Smooth muscle cell (in vitro differentiated cells): ENCODE results near the gene ARHGAP26. TPM values are rescaled to one million over a fixed set of nuclear protein-coding genes. Genes with fewer than 3 reads are reported as not detected.

Experiments used
- DNase-seq: peaks from one replicate; lab custom pipeline; 2025; ENCODE audit not compliant: unreplicated experiment; lab: John Stamatoyannopoulos, UW
- H2AFZ ChIP-seq: fragments of 200-600 bp; sonication (generic); 2 replicates; pipeline ENCODE4 v1.6.0; 2016; ENCODE audit warnings: antibody characterized with exemption, low read depth, mild to moderate bottlenecking
- H3F3A ChIP-seq: fragments of 200-600 bp; sonication (generic); 2 replicates; pipeline ENCODE4 v1.6.0; 2017; ENCODE audit warnings: antibody characterized with exemption, low read depth
- H3K27ac ChIP-seq: fragments of 200-600 bp; sonication (generic); 2 replicates; pipeline ENCODE4 v1.5.1; 2016; ENCODE audit warnings: low read depth, mild to moderate bottlenecking
- H3K27me3 ChIP-seq: fragments of 200-600 bp; sonication (generic); 2 replicates; pipeline ENCODE4 v1.6.1; 2016; ENCODE audit warnings: low read depth, mild to moderate bottlenecking
- H3K36me3 ChIP-seq: fragments of 200-600 bp; sonication (generic); 2 replicates; pipeline ENCODE4 v1.5.1; 2016; ENCODE audit warnings: low read depth
- H3K4me1 ChIP-seq: fragments of 200-600 bp; sonication (generic); 2 replicates; pipeline ENCODE4 v1.5.1; 2016; ENCODE audit warnings: low read depth
- H3K4me2 ChIP-seq: fragments of 200-600 bp; sonication (generic); 2 replicates; pipeline ENCODE4 v1.6.0; 2016; ENCODE audit warnings: mild to moderate bottlenecking
- H3K4me3 ChIP-seq: fragments of 200-600 bp; sonication (generic); 2 replicates; pipeline ENCODE4 v1.5.1; 2016; ENCODE audit warnings: mild to moderate bottlenecking
- H3K79me2 ChIP-seq: fragments of 200-600 bp; sonication (generic); 2 replicates; pipeline ENCODE4 v1.6.0; 2016; ENCODE audit warnings: low read depth, mild to moderate bottlenecking
- H3K9ac ChIP-seq: fragments of 200-600 bp; sonication (generic); 2 replicates; pipeline ENCODE4 v1.6.0; 2016; ENCODE audit warnings: low read depth
- H3K9me3 ChIP-seq: fragments of 200-600 bp; sonication (generic); replicated peaks from 2 replicates; pipeline ENCODE4 v1.5.1; 2016; ENCODE audit warnings: low read depth
- H4K20me1 ChIP-seq: fragments of 200-600 bp; sonication (generic); 2 replicates; pipeline ENCODE4 v1.6.0; 2016; ENCODE audit warnings: low read depth
- CTCF ChIP-seq: fragments of 200-600 bp; sonication (generic); IDR thresholded peaks from 2 replicates; pipeline ENCODE4 v1.5.1; 2017; ENCODE audit warnings: borderline replicate concordance, mild to moderate bottlenecking, antibody characterized with exemption; ENCODE audit not compliant: insufficient read depth, poor library complexity, severe bottlenecking
- WGBS: methylation state at CpG from one replicate; pipeline ENCODE4 v1.1.7; 2016; ENCODE audit warnings: low lambda C conversion rate; 5-methylcytosine and 5-hydroxymethylcytosine counted together
- polyA plus RNA-seq: library from polyadenylated mRNA; unstranded; fragments of >200 nt; fragmentation: Nextera tagmentation; extraction: Ambion mirVana; gene quantifications from 2 replicates; pipeline ENCODE4 v1.2.1, GENCODE V29; 2016
- total RNA-seq: library from RNA; depleted of rRNA; stranded (reverse); fragments of >200 nt; gene quantifications from 2 replicates; pipeline ENCODE4 v1.2.3, GENCODE V29; 2014

ARHGAP26 gene
- total and polyA plus RNA-seq, 2 experiments from 2014 or later: 2.2 to 5.1 TPM

- H3K79me2 ChIP-seq: no peaks in the 10 kb centered on the region
- no peaks in the 10 kb centered on the region for H3K9me3 ChIP-seq
- H3K27me3 ChIP-seq: no peaks in the 10 kb centered on the region
- H3K9ac ChIP-seq: no peak overlapping the region
- peak overlapping the region; percentile 16 for H3K4me2 ChIP-seq
- no peak overlapping the region for H3K4me3 ChIP-seq
- no peaks in the 10 kb centered on the region for H4K20me1 ChIP-seq
- no peak overlapping the region for H2AFZ ChIP-seq
- DNase-seq: peak; percentile 4
- H3K4me1 ChIP-seq: no peaks in the 10 kb centered on the region
- H3F3A ChIP-seq: peaks cover 2% of the 10 kb centered on the region
- no peaks in the 10 kb centered on the region for H3K36me3 ChIP-seq
- no peak overlapping the region for H3K27ac ChIP-seq
- no peak for TF ChIP-seq CTCF
- WGBS: 48% methylated on average over 6 of the region's 6 CpGs
These were observed 46.6 kb downstream of the ARHGAP26 start for GRCh38 chr5:142816531-142817430.

- no peaks in the 10 kb centered on the region for H3K9me3 ChIP-seq
These were observed 47.8 kb downstream of the ARHGAP26 start for GRCh38 chr5:142817949-142818431.

GRCh38 chr5:142819292-142819691 is 49.1 kb downstream of the ARHGAP26 start:
- H3K4me3 ChIP-seq: no peak overlapping the region
- no peaks in the 10 kb centered on the region for H4K20me1 ChIP-seq
- no peaks in the 10 kb centered on the region for H3K36me3 ChIP-seq
- no peak overlapping the region for H3K9ac ChIP-seq
- peaks cover 2% of the 10 kb centered on the region for H3F3A ChIP-seq
- H3K79me2 ChIP-seq: no peaks in the 10 kb centered on the region
- DNase-seq: no peak
- no peaks in the 10 kb centered on the region for H3K9me3 ChIP-seq
- no peaks in the 10 kb centered on the region for H3K4me1 ChIP-seq
- H3K4me2 ChIP-seq: no peak overlapping the region
- TF ChIP-seq CTCF: no peak
- no peaks in the 10 kb centered on the region for H3K27me3 ChIP-seq
- H2AFZ ChIP-seq: no peak overlapping the region
- H3K27ac ChIP-seq: no peak overlapping the region

More at GRCh38 chr5:142817949-142818431, 47.8 kb downstream of the ARHGAP26 start:
- no peak for TF ChIP-seq CTCF
- 87% methylated on average over 3 of the region's 3 CpGs for WGBS
- H3K4me1 ChIP-seq: no peaks in the 10 kb centered on the region
- H3K36me3 ChIP-seq: no peaks in the 10 kb centered on the region
- peaks cover 2% of the 10 kb centered on the region for H3F3A ChIP-seq
- no peak overlapping the region for H3K4me3 ChIP-seq
- DNase-seq: no peak
- H3K27me3 ChIP-seq: no peaks in the 10 kb centered on the region
- H4K20me1 ChIP-seq: no peaks in the 10 kb centered on the region
- H3K27ac ChIP-seq: no peak overlapping the region
- H2AFZ ChIP-seq: no peak overlapping the region
- no peak overlapping the region for H3K9ac ChIP-seq
- no peaks in the 10 kb centered on the region for H3K79me2 ChIP-seq
- no peak overlapping the region for H3K4me2 ChIP-seq
